ENCODE measurements around the gene PLA2G4E. TPM values are rescaled to one million over a fixed set of nuclear protein-coding genes. Genes with fewer than 3 reads are reported as not detected.

The PLA2G4E gene
- total RNA-seq, 2 donors from 2014 or later: not detected

DNA sequence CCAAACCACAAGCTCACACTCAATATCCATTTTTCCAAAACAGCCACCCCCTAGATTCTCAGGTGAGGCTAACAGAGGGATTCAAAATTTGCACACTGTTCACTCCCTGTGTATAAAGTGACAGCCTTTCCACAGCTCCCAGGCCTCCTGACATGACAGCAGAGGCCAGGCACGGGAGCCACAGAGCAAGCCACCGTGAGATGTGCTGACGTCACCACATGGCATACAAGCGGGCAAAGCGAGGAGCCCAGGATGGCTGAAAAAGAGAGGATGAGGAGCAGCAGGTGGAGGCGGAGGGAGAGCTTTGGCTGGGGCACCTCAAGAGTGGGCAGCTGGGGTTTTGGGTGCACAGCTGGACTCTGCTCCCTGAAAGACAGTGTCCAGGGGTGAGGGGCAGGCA is 75.6 kb downstream of the PLA2G4E start:
- Mint-ChIP-seq H3K27ac (peak overlapping the region; percentile 42), H3K27me3 (ENCODE audit: insufficient read depth) (no peaks in the 10 kb centered on the region), H3K4me3 (no peak overlapping the region), H3K4me1 (peaks cover 3% of the 10 kb centered on the region), H3K9me3 (no peaks in the 10 kb centered on the region), H3K36me3 (ENCODE audit: low read depth) (peaks cover 9% of the 10 kb centered on the region)
- Histone ChIP-seq H3K36me3 (ENCODE audit: control insufficient read depth, insufficient read depth, low read length) (peaks cover 20% of the 10 kb centered on the region), H3K9me3 (ENCODE audit: control insufficient read depth, low read length) (no peaks in the 10 kb centered on the region), H3K4me3 (ENCODE audit: low read length) (no peak overlapping the region), H3K9ac (ENCODE audit: extremely low read depth, low read length, poor library complexity, severe bottlenecking) (no peak overlapping the region), H3K27me3 (ENCODE audit: control insufficient read depth, insufficient read depth, low read length, poor library complexity, severe bottlenecking) (no peaks in the 10 kb centered on the region), H3K4me1 (ENCODE audit: control insufficient read depth, insufficient read depth, low read length) (peaks cover 4% of the 10 kb centered on the region), H3K27ac (ENCODE audit: low read depth, low read length) (peak overlapping the region; percentile 81)
- TF ChIP-seq, protein P1, sequence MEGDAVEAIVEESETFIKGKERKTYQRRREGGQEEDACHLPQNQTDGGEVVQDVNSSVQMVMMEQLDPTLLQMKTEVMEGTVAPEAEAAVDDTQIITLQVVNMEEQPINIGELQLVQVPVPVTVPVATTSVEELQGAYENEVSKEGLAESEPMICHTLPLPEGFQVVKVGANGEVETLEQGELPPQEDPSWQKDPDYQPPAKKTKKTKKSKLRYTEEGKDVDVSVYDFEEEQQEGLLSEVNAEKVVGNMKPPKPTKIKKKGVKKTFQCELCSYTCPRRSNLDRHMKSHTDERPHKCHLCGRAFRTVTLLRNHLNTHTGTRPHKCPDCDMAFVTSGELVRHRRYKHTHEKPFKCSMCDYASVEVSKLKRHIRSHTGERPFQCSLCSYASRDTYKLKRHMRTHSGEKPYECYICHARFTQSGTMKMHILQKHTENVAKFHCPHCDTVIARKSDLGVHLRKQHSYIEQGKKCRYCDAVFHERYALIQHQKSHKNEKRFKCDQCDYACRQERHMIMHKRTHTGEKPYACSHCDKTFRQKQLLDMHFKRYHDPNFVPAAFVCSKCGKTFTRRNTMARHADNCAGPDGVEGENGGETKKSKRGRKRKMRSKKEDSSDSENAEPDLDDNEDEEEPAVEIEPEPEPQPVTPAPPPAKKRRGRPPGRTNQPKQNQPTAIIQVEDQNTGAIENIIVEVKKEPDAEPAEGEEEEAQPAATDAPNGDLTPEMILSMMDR (conservative IDR thresholded peaks at IDR 0.05): no peak
- WGBS, 2 experiments (ENCODE audit: insufficient coverage in 1 of 2, insufficient read length in 1 of 2): 95 to 100% methylated on average over 2 to 6 of the region's 6 CpGs
- no peak for DNase-seq

DNA sequence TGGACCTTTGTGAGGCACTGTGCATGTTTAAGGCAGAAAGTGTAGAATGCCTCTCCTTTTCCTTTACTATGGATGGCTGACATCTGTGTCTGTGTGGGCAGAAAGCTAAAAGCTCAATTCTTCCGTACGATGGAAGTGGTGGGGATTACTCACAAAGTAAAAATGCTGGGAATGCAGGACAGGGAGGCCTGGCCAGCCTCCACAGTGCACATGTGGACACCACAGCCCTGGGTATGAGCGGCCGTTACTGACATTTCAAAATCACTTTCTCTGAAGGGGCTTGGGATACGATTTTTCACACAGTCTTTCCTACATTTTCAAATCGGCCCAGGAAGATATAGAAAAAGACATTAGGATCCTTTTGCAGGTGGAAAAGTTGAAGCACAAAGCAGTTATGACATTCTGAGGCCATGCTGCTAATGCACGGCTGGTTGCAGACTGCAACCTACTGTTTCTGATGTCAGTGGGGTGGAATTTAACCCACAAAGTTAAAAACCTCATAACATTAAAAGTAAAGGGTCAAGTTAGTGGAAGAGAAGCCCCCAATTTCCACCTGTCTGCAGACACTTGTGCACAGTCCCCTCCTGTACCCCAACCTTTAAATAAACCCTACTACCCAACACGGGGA is 76.4 kb downstream of the PLA2G4E start:
- no peaks in the 10 kb centered on the region for H3K4me1 ChIP-seq (ENCODE audit: control insufficient read depth, insufficient read depth, low read length)
- H3K9me3 Mint-ChIP-seq: no peaks in the 10 kb centered on the region

DNA sequence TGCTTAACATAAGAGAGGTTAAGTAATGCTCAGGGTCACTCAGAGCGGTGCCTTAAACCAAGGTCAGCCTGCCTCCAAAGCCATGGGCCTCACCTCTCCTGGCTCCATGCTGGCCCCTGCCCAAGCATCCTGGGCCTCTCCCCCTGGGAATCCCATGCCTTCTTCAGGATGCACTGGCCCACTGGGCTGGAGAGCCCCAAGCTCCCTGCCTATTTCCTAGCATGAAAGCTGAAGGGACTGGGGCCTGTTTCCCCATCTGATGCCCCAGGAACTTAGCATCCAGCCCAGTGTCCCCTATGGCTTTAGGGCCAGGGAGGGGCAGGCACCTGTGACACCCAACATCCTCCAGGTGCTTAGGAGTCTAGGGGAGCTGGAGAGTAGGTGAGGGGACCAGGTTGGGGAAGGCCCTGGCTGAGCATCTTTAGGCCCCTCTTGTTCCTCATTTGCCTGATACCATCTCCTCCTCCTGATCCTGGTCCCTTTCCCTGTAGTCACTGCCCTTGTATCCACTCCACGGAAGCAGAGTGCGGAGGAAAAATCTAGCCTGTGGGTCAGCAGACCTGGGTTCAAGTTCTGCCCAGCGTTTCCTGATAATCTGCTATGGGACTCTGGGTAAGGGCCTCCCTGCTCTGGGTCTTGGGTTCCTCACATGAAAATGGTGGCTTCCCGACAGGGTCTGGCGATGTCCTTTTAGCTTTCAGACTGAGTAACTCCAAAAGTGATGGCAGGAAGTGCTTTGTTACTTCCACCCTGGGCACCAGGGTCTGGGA is 77.1 kb downstream of the PLA2G4E start:
- Mint-ChIP-seq H3K36me3 (ENCODE audit: low read depth) (peaks cover 15% of the 10 kb centered on the region), H3K4me3 (no peak overlapping the region), H3K27ac (peak overlapping the region; percentile 88), H3K4me1 (no peaks in the 10 kb centered on the region), H3K27me3 (ENCODE audit: insufficient read depth) (no peaks in the 10 kb centered on the region), H3K9me3 (no peaks in the 10 kb centered on the region)
- TF ChIP-seq, protein P1 (conservative IDR thresholded peaks at IDR 0.05): no peak
- H3K27ac ChIP-seq (ENCODE audit: low read depth, low read length): peak overlapping the region; percentile 80
- peak; percentile 21 for DNase-seq
- no peaks in the 10 kb centered on the region for H3K9me3 ChIP-seq (ENCODE audit: control insufficient read depth, low read length)
- H3K27me3 ChIP-seq (ENCODE audit: control insufficient read depth, insufficient read depth, low read length, poor library complexity, severe bottlenecking): no peaks in the 10 kb centered on the region
- no peaks in the 10 kb centered on the region for H3K4me1 ChIP-seq (ENCODE audit: control insufficient read depth, insufficient read depth, low read length)
- 92 to 93% methylated on average over 4 to 6 of the region's 6 CpGs for WGBS, 2 experiments (ENCODE audit: insufficient coverage in 1 of 2, insufficient read length in 1 of 2)
- no peak overlapping the region for H3K9ac ChIP-seq (ENCODE audit: extremely low read depth, low read length, poor library complexity, severe bottlenecking)
- peaks cover 30% of the 10 kb centered on the region for H3K36me3 ChIP-seq (ENCODE audit: control insufficient read depth, insufficient read depth, low read length)
- H3K4me3 ChIP-seq (ENCODE audit: low read length): no peak overlapping the region

More for the DNA sequence above, 76.4 kb downstream of the PLA2G4E start:
- H3K4me3 Mint-ChIP-seq: no peak overlapping the region
- TF ChIP-seq, protein P1 (conservative IDR thresholded peaks at IDR 0.05): no peak
- peak overlapping the region; percentile 88 for H3K27ac Mint-ChIP-seq
- Histone ChIP-seq H3K27ac (ENCODE audit: low read depth, low read length) (peak overlapping the region; percentile 81), H3K4me3 (ENCODE audit: low read length) (no peak overlapping the region), H3K9me3 (ENCODE audit: control insufficient read depth, low read length) (no peaks in the 10 kb centered on the region), H3K27me3 (ENCODE audit: control insufficient read depth, insufficient read depth, low read length, poor library complexity, severe bottlenecking) (no peaks in the 10 kb centered on the region), H3K36me3 (ENCODE audit: control insufficient read depth, insufficient read depth, low read length) (peaks cover 25% of the 10 kb centered on the region), H3K9ac (ENCODE audit: extremely low read depth, low read length, poor library complexity, severe bottlenecking) (no peak overlapping the region)
- peaks cover 13% of the 10 kb centered on the region for H3K36me3 Mint-ChIP-seq (ENCODE audit: low read depth)
- no peaks in the 10 kb centered on the region for H3K27me3 Mint-ChIP-seq (ENCODE audit: insufficient read depth)
- peak; percentile 33 for DNase-seq
- H3K4me1 Mint-ChIP-seq: no peaks in the 10 kb centered on the region
- 69 to 86% methylated on average over 7 to 8 of the region's 8 CpGs for WGBS, 2 experiments (ENCODE audit: insufficient coverage in 1 of 2, insufficient read length in 1 of 2)
